Gastroesophageal sphincter (tissue), 3 donors: ENCODE data around the gene METRNL.

Source experiments
- POLR2A ChIP-seq, 2 donors: fragments of 450-650 bp; IDR thresholded peaks; one replicate each; pipeline ENCODE4 v1.6.1; 2017; ENCODE audit warnings: antibody characterized with exemption in 2 of 2, mild to moderate bottlenecking in 2 of 2, moderate library complexity in 1 of 2
- TF ChIP-seq, protein P1 (sequence below), 4 experiments: fragments of 200-600 bp in 2 of 4; fragments of 450-650 bp in 2 of 4; sonication (generic) in 1 of 4; IDR thresholded peaks; one replicate each; pipeline ENCODE4 v1.5.1; 2017 to 2019; ENCODE audit warnings: antibody characterized with exemption in 4 of 4, mild to moderate bottlenecking in 2 of 4, moderate library complexity in 2 of 4

DNA sequence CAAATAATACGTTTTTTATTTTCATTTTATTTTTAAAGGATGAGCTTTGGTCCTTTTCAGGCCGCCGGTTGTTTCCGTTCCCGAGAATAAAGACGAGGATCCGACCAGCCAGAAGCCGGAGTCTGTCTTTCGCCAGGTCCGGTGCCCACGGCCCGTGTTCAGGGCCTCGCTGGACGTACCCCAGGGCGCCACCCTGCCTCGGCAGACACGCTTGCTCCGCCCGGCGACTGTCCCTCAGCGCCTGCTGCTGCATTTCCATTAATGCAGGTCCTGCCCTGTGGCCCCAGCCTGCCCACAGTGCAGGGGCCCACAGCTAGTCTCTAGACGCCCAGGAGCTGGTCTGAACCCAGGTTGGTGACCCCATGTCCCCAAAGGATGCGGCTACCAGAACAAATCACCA is 15.6 kb downstream of the METRNL start:
- TF ChIP-seq POLR2A (IDR thresholded peaks at IDR 0.05): no peak
- TF ChIP-seq, protein P1, sequence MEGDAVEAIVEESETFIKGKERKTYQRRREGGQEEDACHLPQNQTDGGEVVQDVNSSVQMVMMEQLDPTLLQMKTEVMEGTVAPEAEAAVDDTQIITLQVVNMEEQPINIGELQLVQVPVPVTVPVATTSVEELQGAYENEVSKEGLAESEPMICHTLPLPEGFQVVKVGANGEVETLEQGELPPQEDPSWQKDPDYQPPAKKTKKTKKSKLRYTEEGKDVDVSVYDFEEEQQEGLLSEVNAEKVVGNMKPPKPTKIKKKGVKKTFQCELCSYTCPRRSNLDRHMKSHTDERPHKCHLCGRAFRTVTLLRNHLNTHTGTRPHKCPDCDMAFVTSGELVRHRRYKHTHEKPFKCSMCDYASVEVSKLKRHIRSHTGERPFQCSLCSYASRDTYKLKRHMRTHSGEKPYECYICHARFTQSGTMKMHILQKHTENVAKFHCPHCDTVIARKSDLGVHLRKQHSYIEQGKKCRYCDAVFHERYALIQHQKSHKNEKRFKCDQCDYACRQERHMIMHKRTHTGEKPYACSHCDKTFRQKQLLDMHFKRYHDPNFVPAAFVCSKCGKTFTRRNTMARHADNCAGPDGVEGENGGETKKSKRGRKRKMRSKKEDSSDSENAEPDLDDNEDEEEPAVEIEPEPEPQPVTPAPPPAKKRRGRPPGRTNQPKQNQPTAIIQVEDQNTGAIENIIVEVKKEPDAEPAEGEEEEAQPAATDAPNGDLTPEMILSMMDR (IDR thresholded peaks at IDR 0.05): no peak
